ENCODE data around the gene PUM1. TPM values are rescaled to one million over a fixed set of nuclear protein-coding genes. Genes with fewer than 3 reads are reported as not detected.
"Not testable (repeated sequence)": the region's sequence is repeated elsewhere in the genome, so short reads cannot be mapped to it uniquely, and the experiment has no call there.

Gene PUM1
- total and polyA plus RNA-seq, 10 donors, result 14.9 to 122 (median 82.5) TPM

- peaks cover 4 to 98% (median 84%) of the 10 kb centered on the region in 6 donors for H3K36me3 ChIP-seq
- 93 to 98% (median 94%) methylated on average over 20 of the region's 20 CpGs for WGBS, 5 donors
- H3K27me3 ChIP-seq (replicated peaks in 1 of 7), result no peaks in the 10 kb centered on the region
- H3K9me3 ChIP-seq, result no peaks in the 10 kb centered on the region
- intact Hi-C loops (cut with DNase I; ENCODE audit: low total_unique reads), result no loop called here
- H3K27ac ChIP-seq, result no peak overlapping the region
- peaks cover 0 to 6% (median 0%) of the 10 kb centered on the region in 6 donors for H3K4me1 ChIP-seq
- DNase-seq, result no peak
- H3K4me3 ChIP-seq, result no peak overlapping the region
- TF ChIP-seq POLR2A (IDR thresholded peaks at IDR 0.05) (no peak), POLR2AphosphoS5 (IDR thresholded peaks at IDR 0.05) (peak in 2 of 3 donors; percentile 42 to 46)
Observed at GRCh38 chr1:30936541-30937171, 128.9 kb downstream of the PUM1 start.

GRCh38 chr1:30935758-30936157 lies 129.8 kb downstream of the PUM1 start:
- H3K27ac ChIP-seq; H3K4me1 ChIP-seq; DNase-seq; H3K27me3 ChIP-seq (replicated peaks in 1 of 7); H3K4me3 ChIP-seq; H3K9me3 ChIP-seq; intact Hi-C loops (cut with DNase I; ENCODE audit: low total_unique reads): not testable (repeated sequence)
- H3K36me3 ChIP-seq, result peaks cover 4 to 98% (median 78%) of the 10 kb centered on the region in 6 donors
- WGBS, 5 donors, result no CpG with 5 or more reads among the region's 4 CpGs

- TF ChIP-seq POLR2A (IDR thresholded peaks at IDR 0.05) (no peak), CTCF (IDR thresholded peaks at IDR 0.05 in 8 of 11, conservative IDR thresholded peaks at IDR 0.05 in 3 of 11) (no peak), POLR2AphosphoS5 (IDR thresholded peaks at IDR 0.05) (no peak)
- H3K9me3 ChIP-seq, result no peaks in the 10 kb centered on the region
- intact Hi-C loops (cut with DNase I; ENCODE audit: low total_unique reads), result no loop called here
- peaks cover 0 to 9% (median under 1%) of the 10 kb centered on the region in 6 donors for H3K4me1 ChIP-seq
- H3K27me3 ChIP-seq (replicated peaks in 1 of 7), result no peaks in the 10 kb centered on the region
- WGBS, 5 donors, result 90 to 94% (median 92%) methylated on average over 3 of the region's 3 CpGs
- no peak overlapping the region for H3K4me3 ChIP-seq
- H3K27ac ChIP-seq, result no peak overlapping the region
- H3K36me3 ChIP-seq, result peaks cover 4 to 91% (median 70%) of the 10 kb centered on the region in 6 donors
- no peak for DNase-seq
Observed at GRCh38 chr1:30934613-30935012, 130.9 kb downstream of the PUM1 start.

- peaks cover 4 to 83% (median 63%) of the 10 kb centered on the region in 6 donors for H3K36me3 ChIP-seq
- TF ChIP-seq POLR2A (IDR thresholded peaks at IDR 0.05), result no peak
- no peak for TF ChIP-seq POLR2AphosphoS5 (IDR thresholded peaks at IDR 0.05)
- TF ChIP-seq CTCF (IDR thresholded peaks at IDR 0.05 in 8 of 11, conservative IDR thresholded peaks at IDR 0.05 in 3 of 11), result no peak
- no peaks in the 10 kb centered on the region for H3K27me3 ChIP-seq (replicated peaks in 1 of 7)
- WGBS, 5 donors, result 90 to 95% (median 94%) methylated on average over 4 of the region's 4 CpGs
- H3K4me1 ChIP-seq, result peaks cover 0 to 17% (median 8%) of the 10 kb centered on the region in 6 donors
- H3K4me3 ChIP-seq, result no peak overlapping the region
- intact Hi-C loops (cut with DNase I; ENCODE audit: low total_unique reads), result no loop called here
- no peaks in the 10 kb centered on the region for H3K9me3 ChIP-seq
- no peak overlapping the region for H3K27ac ChIP-seq
- DNase-seq, result no peak
Observed at GRCh38 chr1:30933874-30934252, 131.7 kb downstream of the PUM1 start.

GRCh38 chr1:30930631-30931173 lies 134.8 kb downstream of the PUM1 start:
- Histone ChIP-seq H3K27me3 (replicated peaks in 1 of 7) (no peaks in the 10 kb centered on the region), H3K27ac (peak overlapping the region in 1 of 8 donors; percentile 31), H3K4me3 (no peak overlapping the region), H3K4me1 (peaks cover 0 to 22% (median 11%) of the 10 kb centered on the region in 6 donors), H3K36me3 (peaks cover 0 to 54% (median 38%) of the 10 kb centered on the region in 6 donors), H3K9me3 (no peaks in the 10 kb centered on the region)
- intact Hi-C loops (cut with DNase I; ENCODE audit: low total_unique reads), result no loop called here
- 72 to 76% (median 75%) methylated on average over 6 of the region's 6 CpGs for WGBS, 5 donors
- DNase-seq, result no peak
- TF ChIP-seq POLR2AphosphoS5 (IDR thresholded peaks at IDR 0.05) (peak in 2 of 3 donors; percentile 16 to 38), POLR2A (IDR thresholded peaks at IDR 0.05) (no peak)
